GM19463 (cell line): Measurements from ENCODE around the gene SLF2.
A peak's percentile ranks its signal among the peaks of the same experiment; 100 is the strongest.

Experiments
- ATAC-seq: cut with Tn5 transposase; IDR thresholded peaks from one replicate; pipeline ENCODE4 v1.9.1; 2021; ENCODE audit warnings: mild to moderate bottlenecking, moderate library complexity; ENCODE audit not compliant: unreplicated experiment

The SLF2 gene

DNA sequence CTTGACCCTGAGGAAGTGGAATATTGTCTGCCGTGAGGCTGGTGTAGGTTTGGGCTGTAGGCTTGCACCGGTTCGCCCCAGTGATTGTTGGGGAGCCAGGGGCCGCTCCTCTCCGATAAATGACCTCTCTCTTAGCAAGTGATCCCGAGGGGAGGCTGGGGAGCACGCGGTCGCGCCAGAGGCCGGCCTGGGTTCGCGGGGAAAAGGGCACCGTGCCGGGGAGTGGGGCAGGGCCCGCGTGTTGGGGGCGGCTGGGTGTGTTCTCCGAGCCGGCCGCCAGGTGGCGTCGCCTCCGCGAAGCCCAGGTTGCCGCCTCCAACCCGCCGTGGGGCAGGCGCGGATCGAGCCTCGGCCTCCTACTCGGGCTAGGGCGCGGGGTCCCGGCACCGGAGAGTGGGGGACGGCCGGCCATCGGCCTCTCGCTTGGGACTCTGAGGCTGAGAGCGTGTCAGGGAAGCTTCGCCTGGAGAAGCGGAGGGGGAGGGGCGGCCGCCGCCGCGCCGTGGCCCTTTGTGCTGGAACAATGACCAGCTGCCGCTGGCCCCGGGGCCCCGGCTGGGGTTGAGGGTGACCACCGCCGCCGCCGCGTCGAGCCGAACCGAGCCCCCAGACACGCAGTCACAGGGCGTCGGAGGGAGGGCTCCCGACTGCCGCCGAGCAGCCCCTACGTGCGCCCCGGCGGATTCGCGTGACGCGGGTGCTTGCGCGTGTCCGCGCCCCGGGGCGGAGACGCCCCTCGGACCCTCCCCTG lies 86.4 kb downstream of the SLF2 start:
- ATAC-seq: peak; percentile 53

GRCh38 chr10:100999742-101000126 lies 87.0 kb downstream of the SLF2 start, which contains the start of gene LZTS2:
Gene LZTS2 (plus strand): TSS chr10:100999808. CDS start chr10:101002539, 2,731 bp downstream.
- peak; percentile 23 for ATAC-seq

DNA sequence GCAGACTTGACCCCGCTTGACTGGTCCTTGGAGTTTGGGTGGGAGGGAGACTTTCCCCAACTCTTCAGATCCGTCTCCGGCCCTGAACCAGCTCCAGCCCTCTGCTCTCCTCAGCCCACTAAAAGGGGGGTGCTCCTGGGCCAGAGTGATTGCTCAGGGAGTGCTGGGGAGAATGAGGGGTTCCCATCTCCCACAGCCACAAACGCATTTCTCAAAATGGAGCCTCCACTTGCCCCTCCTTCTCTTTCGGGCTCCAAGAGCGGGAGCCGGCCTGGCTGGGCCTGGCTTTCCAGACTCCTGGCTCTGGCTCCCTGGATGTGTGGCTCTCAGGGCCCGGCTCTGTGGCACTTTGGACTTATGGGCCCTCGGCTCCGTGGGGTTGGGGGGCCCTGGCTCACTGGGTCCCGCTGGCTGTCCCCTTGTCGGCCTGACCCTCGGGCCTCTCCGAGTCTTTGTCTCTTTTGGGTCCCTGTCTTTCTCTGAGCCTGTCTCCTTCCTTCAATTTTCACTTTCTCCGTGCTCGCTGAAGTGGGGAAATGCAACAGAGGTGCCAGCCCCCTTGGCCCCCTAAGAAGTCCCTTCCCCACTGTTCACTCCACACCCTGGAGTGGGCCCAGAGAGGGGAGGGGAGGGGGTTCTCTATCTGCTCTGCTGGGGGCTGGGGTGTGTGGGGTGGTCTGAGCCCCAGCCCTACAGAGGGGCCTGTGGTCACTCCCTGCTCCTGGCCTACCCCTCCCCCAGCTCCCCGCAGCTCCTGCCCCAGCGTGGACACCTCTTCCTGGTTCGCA lies 87.6 kb downstream of the SLF2 start:
- ATAC-seq: no peak

DNA sequence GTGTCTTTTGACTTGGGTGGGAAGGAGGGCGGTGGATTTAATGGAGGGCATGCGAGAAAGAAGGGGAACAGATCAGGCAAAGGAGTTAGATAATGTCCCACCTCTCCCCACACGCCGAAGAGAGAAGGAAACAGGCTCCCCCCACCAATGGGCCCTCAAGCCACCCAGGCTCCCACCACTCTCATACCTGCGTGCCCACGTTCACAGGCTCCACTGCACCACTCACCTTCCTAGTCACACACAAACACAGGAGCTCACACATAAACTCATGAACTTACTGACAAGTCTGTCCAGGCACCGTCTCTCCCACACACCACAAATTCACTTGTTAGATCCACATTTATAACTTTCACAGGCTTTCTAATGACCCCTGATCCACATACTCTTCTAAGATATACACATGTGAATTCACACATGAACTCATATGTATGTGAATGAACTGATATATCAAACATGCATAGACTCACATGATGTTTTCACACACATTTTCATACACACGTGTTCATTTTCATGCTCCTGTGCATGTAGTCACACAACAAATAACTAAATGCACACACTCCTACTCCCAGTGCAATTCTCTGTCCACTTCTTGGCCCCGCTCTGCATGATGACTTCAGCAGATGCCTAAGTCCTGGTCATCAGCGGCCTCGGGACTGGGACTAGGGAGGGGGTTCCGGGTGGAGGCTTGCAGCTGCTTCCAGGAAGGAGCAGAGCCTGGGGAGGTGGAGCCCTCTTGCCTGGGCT lies 88.3 kb downstream of the SLF2 start:
- ATAC-seq: no peak

DNA sequence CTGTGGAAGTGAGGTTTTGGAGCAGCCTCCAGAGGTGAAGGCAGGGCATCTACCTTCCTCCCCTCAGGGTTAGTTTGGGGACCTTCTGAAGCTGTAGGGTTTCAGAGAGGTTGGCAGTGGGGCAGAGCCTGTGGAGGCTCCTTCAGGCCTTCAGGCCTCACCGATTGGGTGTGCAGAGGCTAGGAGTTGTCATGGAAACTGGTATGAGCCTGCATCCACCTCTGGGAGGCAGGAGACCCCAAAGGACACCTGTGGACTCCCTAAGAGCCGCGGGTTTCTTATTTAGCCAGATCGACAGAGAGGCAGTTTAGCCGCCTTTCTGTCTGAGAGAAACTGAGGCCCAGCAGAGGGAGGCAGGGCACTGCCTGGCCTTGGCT lies 88.9 kb downstream of the SLF2 start:
- no peak for ATAC-seq

DNA sequence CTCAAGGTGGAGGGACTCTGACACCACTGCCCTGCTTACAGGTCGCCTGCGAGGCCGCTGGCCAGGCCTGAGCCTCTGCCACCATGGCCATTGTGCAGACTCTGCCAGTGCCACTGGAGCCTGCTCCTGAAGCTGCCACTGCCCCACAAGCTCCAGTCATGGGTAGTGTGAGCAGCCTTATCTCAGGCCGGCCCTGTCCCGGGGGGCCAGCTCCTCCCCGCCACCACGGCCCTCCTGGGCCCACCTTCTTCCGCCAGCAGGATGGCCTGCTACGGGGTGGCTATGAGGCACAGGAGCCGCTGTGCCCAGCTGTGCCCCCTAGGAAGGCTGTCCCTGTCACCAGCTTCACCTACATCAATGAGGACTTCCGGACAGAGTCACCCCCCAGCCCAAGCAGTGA lies 89.7 kb downstream of the SLF2 start:
- ATAC-seq: no peak

DNA sequence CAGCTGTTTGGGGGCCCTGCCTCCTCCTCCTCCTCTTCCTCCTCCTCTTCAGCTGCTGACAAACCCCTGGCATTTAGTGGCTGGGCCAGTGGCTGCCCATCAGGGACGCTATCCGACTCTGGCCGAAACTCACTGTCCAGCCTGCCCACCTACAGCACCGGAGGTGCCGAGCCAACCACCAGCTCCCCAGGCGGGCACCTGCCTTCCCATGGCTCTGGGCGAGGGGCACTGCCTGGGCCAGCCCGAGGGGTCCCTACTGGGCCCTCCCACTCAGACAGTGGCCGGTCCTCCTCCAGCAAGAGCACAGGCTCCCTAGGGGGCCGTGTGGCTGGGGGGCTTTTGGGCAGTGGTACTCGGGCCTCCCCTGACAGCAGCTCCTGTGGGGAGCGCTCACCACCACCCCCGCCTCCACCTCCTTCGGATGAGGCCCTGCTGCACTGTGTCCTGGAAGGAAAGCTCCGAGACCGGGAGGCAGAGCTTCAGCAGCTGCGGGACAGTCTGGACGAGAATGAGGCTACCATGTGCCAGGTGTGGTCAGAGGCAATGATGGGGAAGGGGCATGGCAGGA lies 91.0 kb downstream of the SLF2 start:
- ATAC-seq: no peak

- ATAC-seq: no peak
Measured at GRCh38 chr10:101005361-101005760, 92.6 kb downstream of the SLF2 start.

GRCh38 chr10:101005869-101006567 lies 93.3 kb downstream of the SLF2 start:
- ATAC-seq: no peak

- ATAC-seq: no peak
Measured at GRCh38 chr10:101006593-101007098, 93.9 kb downstream of the SLF2 start.

DNA sequence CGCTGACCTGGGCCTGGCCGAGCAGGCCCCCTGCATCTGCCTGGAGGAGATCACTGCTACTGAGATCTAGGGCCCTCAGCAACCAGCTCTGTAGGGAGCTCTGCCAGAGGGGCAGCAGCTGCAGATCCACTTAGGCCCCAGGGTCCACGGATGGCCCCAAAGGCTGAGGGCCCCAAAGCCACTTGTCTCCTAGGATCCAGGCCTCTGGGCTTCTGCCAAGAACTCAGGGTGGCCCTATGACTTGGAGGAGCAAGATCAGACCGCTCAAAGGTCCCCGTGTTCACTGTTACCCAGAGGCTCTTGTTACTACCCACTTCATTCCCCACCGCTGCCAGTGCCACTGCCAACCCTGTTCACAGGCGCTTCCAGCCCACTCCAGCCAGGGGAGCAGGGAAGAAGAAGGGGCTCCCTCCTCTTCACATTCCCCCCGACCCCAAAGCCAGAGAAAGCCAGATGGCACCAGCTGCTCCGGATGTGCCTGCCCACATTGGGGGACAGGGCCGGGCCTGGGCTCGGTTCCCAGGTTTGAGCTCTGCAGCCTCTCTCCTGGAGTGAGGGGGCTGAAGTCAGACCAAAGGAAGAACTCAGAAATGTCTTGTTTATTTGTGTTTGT lies 94.4 kb downstream of the SLF2 start:
- no peak for ATAC-seq

- ATAC-seq: no peak
Measured at GRCh38 chr10:101007915-101008822, 95.4 kb downstream of the SLF2 start.

GRCh38 chr10:101008823-101009423 lies 96.2 kb downstream of the SLF2 start:
- ATAC-seq: no peak

- ATAC-seq: no peak
Measured at GRCh38 chr10:101010329-101010728, 97.6 kb downstream of the SLF2 start.

DNA sequence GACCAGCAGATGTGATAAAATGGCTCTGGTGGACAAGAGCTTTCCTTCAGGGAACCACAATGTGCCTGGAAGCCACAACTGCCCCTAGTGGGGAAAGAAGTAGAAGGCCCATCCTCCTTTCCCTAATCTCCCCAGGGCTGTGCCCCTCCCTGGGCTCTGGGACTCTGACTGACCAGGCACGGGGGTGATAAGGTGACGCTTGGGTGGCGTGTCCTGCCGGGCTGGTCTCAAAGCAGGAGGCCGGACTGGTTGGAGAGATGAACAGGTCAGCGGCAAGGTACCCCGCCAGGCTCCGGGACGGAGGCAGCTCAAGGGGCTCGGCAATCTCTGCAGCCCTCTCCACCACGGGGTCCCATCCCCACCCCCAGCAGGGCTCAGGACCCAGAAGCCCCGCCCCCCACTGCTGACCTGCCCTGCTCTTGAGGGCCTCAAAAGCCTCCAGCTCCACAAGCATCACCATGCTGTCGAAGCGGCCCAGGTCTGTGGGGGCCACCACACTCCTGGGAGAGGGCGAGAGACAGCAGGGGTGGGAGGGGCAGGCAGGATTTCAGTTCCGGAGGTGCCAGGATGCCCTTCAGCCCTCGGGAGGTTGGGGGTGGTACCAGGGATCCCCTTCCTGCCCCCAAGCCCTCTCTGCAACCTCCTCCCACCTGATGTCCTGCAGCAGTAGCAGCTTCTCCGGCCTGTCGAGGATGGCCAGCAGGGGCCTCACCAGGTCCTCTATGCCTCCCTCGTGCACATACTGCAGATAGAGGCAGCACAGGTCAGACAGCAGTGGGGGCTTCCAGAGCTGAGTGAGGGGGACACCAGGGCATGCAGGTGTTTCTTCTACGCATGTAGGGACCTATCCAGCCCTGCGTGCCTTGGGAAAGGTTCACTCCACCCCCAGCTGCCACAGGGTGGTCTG lies 99.0 kb downstream of the SLF2 start:
- ATAC-seq: no peak

- peak; percentile 86 for ATAC-seq
Measured at GRCh38 chr10:101012525-101013364, 100.0 kb downstream of the SLF2 start.
